A673 (cell line): Measurements from ENCODE around the gene AANAT.

ENCODE experiments used
- EZH2 ChIP-seq: fragments of 200-600 bp; sonication (generic); IDR thresholded peaks from 2 replicates; pipeline ENCODE4 v1.6.1; 2017; ENCODE audit warnings: borderline replicate concordance, low read depth, mild to moderate bottlenecking, mixed read lengths, antibody characterized with exemption, low read length; ENCODE audit not compliant: poor library complexity, severe bottlenecking
- TF ChIP-seq, protein P1 (sequence below): fragments of 300-800, 200-600 bp; sonication (generic); conservative IDR thresholded peaks from 2 replicates; pipeline ENCODE4 v1.5.1; 2017; ENCODE audit warnings: low read depth, mild to moderate bottlenecking, antibody characterized with exemption, low read length, moderate library complexity, mixed read lengths

DNA sequence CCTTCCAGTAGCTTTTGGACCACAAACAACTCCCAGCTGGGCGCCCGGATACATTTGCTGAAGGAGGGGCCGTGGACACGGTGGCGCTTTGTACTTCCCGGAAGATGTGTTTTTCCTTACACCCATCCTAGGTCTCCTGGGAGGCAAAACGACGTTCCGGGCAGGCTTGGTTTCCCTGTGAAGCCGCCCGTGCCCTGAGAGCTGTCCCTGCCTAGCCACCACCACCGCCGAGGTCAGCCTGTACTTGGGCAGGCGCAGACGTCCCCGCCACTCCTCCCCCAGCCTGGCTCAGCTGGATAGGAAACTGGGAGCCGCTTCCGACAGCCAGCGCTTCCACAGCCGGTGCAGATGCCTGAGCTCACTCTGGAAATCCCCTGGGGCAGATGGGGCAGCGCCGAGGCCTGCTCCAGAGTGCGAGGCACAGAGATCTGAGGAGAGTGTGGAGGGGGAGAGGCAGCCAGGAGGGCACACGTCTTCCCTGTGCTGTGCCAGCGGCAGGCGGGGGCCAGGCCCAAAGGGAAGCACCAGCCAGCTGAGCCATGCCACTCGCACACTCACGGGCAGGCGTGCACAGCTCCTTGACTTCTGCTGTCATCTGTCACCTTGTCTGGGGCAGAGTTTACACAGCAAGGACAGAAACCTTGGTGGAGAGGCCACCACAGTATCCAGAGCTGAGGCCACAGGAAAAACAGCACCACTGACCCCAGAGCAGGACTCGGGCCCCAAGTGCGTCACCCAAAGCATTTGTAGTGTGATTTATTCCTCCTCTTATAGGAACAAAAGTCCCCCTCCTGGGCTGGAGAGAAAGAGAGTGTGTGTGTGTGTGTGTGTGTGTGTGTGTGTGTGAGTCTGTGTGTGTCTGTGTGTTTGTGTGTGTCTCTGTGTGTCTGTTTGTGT, 30.8 kb downstream of the AANAT start:
- TF ChIP-seq EZH2 = no peak
- TF ChIP-seq, protein P1, sequence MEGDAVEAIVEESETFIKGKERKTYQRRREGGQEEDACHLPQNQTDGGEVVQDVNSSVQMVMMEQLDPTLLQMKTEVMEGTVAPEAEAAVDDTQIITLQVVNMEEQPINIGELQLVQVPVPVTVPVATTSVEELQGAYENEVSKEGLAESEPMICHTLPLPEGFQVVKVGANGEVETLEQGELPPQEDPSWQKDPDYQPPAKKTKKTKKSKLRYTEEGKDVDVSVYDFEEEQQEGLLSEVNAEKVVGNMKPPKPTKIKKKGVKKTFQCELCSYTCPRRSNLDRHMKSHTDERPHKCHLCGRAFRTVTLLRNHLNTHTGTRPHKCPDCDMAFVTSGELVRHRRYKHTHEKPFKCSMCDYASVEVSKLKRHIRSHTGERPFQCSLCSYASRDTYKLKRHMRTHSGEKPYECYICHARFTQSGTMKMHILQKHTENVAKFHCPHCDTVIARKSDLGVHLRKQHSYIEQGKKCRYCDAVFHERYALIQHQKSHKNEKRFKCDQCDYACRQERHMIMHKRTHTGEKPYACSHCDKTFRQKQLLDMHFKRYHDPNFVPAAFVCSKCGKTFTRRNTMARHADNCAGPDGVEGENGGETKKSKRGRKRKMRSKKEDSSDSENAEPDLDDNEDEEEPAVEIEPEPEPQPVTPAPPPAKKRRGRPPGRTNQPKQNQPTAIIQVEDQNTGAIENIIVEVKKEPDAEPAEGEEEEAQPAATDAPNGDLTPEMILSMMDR = no peak
